Parathyroid adenoma (tissue), 2 donors: ENCODE measurements around the gene DNAJC5.
A peak's percentile ranks its signal among the peaks of the same experiment; 100 is the strongest.

Experiments
- H2AFZ ChIP-seq: fragments of 300-600 bp; sonication (generic); one replicate; pipeline ENCODE4 v1.7.0; 2017; ENCODE audit warnings: antibody characterized with exemption, mild to moderate bottlenecking
- H3K27ac ChIP-seq: fragments of 300-600 bp; sonication (generic); one replicate; pipeline ENCODE4 v1.7.0; 2017
- H3K27me3 ChIP-seq: fragments of 300-600 bp; sonication (generic); one replicate; pipeline ENCODE4 v1.7.0; 2017; ENCODE audit warnings: low read length; ENCODE audit not compliant: control insufficient read depth, insufficient read depth
- H3K36me3 ChIP-seq: fragments of 300-600 bp; sonication (generic); one replicate; pipeline ENCODE4 v1.7.0; 2017; ENCODE audit warnings: low read length; ENCODE audit not compliant: control insufficient read depth, insufficient read depth
- H3K4me1 ChIP-seq: fragments of 300-600 bp; sonication (generic); one replicate; pipeline ENCODE4 v1.7.0; 2017; ENCODE audit warnings: control low read depth
- H3K4me2 ChIP-seq: fragments of 300-600 bp; sonication (generic); one replicate; pipeline ENCODE4 v1.7.0; 2017; ENCODE audit warnings: low read length
- H3K4me3 ChIP-seq: fragments of 300-600 bp; sonication (generic); one replicate; pipeline ENCODE4 v1.7.0; 2017; ENCODE audit warnings: low read depth, low read length
- H3K79me2 ChIP-seq: fragments of 300-600 bp; sonication (generic); one replicate; pipeline ENCODE4 v1.7.0; 2017; ENCODE audit warnings: control low read depth
- H3K9ac ChIP-seq: fragments of 300-600 bp; sonication (generic); one replicate; pipeline ENCODE4 v1.7.0; 2017; ENCODE audit warnings: mild to moderate bottlenecking
- H3K9me3 ChIP-seq: fragments of 300-600 bp; sonication (generic); one replicate; pipeline ENCODE4 v1.7.0; 2017; ENCODE audit warnings: low read length; ENCODE audit not compliant: control insufficient read depth
- CTCF ChIP-seq: fragments of 300-600 bp; sonication (generic); IDR thresholded peaks from one replicate; pipeline ENCODE4 v1.7.0; 2017; ENCODE audit warnings: antibody characterized with exemption, mild to moderate bottlenecking
- donor health status: primary hyperparathyroidism.

DNAJC5 gene

DNA sequence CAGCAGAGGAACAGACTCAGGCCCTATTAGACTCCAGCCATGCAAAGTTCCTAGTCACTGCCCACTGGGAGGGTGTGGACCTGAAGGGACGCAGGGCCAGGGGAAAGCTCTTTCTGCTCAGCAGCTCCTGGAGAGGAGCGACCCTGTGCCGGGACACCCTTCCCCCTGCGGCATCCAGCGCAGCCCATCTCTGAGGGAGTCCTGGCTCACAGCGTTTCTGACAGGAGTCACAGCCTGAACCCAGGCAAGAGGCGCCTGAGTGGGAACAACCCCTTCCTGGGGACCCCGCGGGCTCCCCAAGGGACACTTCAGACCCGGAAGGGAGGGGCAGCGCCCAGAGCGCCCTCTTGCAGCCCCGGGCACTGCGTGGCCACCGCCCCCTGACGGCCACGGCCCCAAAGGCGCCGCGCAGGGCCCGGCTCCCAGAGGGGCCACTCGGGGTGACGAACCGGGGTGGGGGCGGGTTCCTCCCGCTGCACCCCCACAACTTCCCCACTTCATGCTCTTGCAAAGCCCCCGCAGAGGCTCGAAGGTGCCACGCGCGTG is 60.4 kb downstream of the DNAJC5 start:
- TF ChIP-seq CTCF, result peak; percentile 58
- H3K4me1 ChIP-seq, result peaks cover 26% of the 10 kb centered on the region

DNA sequence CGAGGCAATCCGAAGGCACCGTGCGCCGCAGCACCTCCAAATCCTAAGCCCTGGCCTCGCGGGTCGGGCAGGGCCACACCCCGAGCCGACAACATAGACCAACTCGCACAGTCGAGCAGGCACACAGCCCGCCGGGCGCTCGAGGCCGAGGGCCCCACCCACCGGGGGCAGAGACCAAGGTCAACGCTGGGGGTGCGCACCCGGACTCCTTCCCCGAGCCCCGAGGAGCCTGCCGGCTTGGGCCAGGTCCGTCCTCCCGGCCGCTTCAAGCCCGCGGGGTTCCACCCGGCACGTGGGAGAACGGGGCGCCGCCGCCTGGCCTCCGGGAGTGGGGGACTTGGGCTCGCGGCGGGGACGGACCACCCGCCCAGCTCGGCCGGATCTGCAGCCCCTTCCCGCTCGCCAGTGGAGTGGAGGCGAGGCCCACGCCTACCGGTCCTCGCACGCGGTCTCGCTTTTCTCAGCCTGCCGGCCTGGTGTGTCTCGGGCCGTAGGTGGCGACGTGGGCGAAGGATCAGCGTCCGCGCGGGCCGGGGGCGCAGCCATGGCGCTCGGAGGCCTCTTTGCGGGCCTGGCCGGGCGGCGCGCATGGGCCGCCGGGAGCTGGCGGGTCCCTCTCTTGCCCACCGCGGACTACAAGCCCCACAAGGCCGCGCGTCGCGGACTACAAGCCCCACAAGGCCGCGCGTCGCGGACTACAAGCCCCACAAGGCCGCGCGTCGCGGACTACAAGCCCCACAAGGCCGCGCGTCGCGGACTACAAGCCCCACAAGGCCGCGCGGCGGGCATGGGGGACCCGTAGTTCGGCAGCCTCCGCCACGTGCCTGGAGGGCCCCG is 61.1 kb downstream of the DNAJC5 start, which contains the start of gene UCKL1:
Gene UCKL1 (minus strand): TSS at position 590 of the 837 bp plus-strand sequence. CDS start 44 bp downstream, at position 546.
- Histone ChIP-seq H3K4me1 (peaks cover 19% of the 10 kb centered on the region), H3K79me2 (peaks cover 49% of the 10 kb centered on the region), H3K9me3 (no peaks in the 10 kb centered on the region)

More for the DNA sequence above, 60.4 kb downstream of the DNAJC5 start:
- peak overlapping the region; percentile 91 for H3K27ac ChIP-seq
- peaks cover 56% of the 10 kb centered on the region for H3K79me2 ChIP-seq
- peak overlapping the region; percentile 98 for H3K4me2 ChIP-seq
- H3K27me3 ChIP-seq, result no peaks in the 10 kb centered on the region
- H3K4me3 ChIP-seq, result peak overlapping the region; percentile 98
- H2AFZ ChIP-seq, result peak overlapping the region; percentile 98
- peak overlapping the region; percentile 99 for H3K9ac ChIP-seq
- no peaks in the 10 kb centered on the region for H3K36me3 ChIP-seq
- H3K9me3 ChIP-seq, result no peaks in the 10 kb centered on the region

GRCh38 chr20:63956664-63957003 is 61.7 kb downstream of the DNAJC5 start:
- Histone ChIP-seq H3K36me3 (no peaks in the 10 kb centered on the region), H3K4me1 (peaks cover 13% of the 10 kb centered on the region)

More for the DNA sequence above, 61.1 kb downstream of the DNAJC5 start, which contains the start of gene UCKL1:
- H2AFZ ChIP-seq, result peak within 1 kb of the TSS; percentile 98
- no peaks in the 10 kb centered on the region for H3K27me3 ChIP-seq
- peak within 1 kb of the TSS; percentile 98 for H3K4me3 ChIP-seq
- peak within 1 kb of the TSS; percentile 91 for H3K27ac ChIP-seq
- H3K9ac ChIP-seq, result peak within 1 kb of the TSS; percentile 99
- H3K36me3 ChIP-seq, result no peaks in the 10 kb centered on the region
- peak; percentile 5 for TF ChIP-seq CTCF
- peak within 1 kb of the TSS; percentile 98 for H3K4me2 ChIP-seq

DNA sequence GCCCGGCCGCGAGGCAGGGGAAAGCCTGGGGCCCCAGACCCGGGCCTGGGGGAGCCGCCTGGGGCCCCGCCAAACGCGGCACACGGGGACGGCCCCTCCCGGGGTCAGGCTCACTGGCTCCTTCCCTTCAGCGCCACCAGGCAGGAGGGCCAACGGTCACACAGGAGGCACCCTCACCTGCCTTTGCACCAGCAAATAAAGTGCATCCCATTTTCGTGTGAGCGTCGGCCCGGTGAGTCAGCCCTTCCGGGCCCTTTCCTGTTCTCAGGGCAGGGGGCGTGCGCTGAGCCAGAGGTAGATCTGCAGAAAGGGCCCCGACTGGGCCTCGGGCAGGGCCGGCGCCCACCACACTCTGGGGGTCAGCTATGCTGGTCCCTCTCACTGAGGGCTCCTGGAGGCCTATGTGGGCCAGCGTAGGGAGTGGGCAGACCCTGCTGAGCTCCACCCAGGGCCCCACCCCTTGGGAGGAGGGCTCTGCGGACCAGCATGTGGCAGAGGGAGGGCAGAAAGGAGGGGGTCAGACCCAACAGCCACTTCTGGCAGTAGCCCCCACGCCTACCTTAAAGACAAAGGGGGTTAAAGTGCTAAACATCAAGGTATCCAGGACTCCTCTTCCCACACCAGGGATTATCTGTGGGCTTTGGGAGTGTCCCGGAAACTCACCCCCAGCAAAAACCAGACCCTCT is 62.2 kb downstream of the DNAJC5 start:
- Histone ChIP-seq H2AFZ (no peak overlapping the region), H3K4me3 (peak overlapping the region; percentile 42), H3K4me2 (peak overlapping the region; percentile 70), H3K4me1 (peaks cover 8% of the 10 kb centered on the region), H3K9ac (no peak overlapping the region), H3K27me3 (no peaks in the 10 kb centered on the region), H3K36me3 (no peaks in the 10 kb centered on the region), H3K9me3 (no peaks in the 10 kb centered on the region), H3K79me2 (peaks cover 38% of the 10 kb centered on the region), H3K27ac (no peak overlapping the region)
- no peak for TF ChIP-seq CTCF

More at GRCh38 chr20:63956664-63957003, 61.7 kb downstream of the DNAJC5 start:
- Histone ChIP-seq H3K4me3 (peak overlapping the region; percentile 42), H3K79me2 (peaks cover 44% of the 10 kb centered on the region), H3K27me3 (no peaks in the 10 kb centered on the region), H3K4me2 (peak overlapping the region; percentile 70), H2AFZ (peak overlapping the region; percentile 45), H3K9me3 (no peaks in the 10 kb centered on the region), H3K9ac (no peak overlapping the region), H3K27ac (no peak overlapping the region)
- no peak for TF ChIP-seq CTCF
